GM12864 (cell line): ENCODE measurements around the gene TBC1D1.

ENCODE experiments used
- DNase-seq: peaks from one replicate; pipeline ENCODE4 v3.0.0-alpha.2; 2011; ENCODE audit warnings: low read depth
- H3K4me3 ChIP-seq: 2 replicates; pipeline ENCODE4 v1.5.1; 2011; ENCODE audit warnings: mild to moderate bottlenecking, low read depth, low read length, control low read depth
- CTCF ChIP-seq: IDR thresholded peaks from 2 replicates; pipeline ENCODE4 v1.5.1; 2011; ENCODE audit warnings: low read depth, mild to moderate bottlenecking, moderate library complexity, low read length, control low read depth, inconsistent platforms; ENCODE audit errors: missing control alignments

The TBC1D1 gene

GRCh38 chr4:38089961-38090360 is 199.1 kb downstream of the TBC1D1 start:
- DNase-seq = no peak
- TF ChIP-seq CTCF = no peak
- H3K4me3 ChIP-seq = no peak overlapping the region

GRCh38 chr4:38090455-38091246 is 199.8 kb downstream of the TBC1D1 start:
- no peak for TF ChIP-seq CTCF
- H3K4me3 ChIP-seq = no peak overlapping the region
- DNase-seq = no peak

GRCh38 chr4:38091636-38092035 is 200.8 kb downstream of the TBC1D1 start:
- no peak overlapping the region for H3K4me3 ChIP-seq
- no peak for DNase-seq
- TF ChIP-seq CTCF = no peak

GRCh38 chr4:38092701-38093100 is 201.8 kb downstream of the TBC1D1 start:
- no peak for DNase-seq
- TF ChIP-seq CTCF = no peak
- no peak overlapping the region for H3K4me3 ChIP-seq

GRCh38 chr4:38094419-38094818 is 203.5 kb downstream of the TBC1D1 start:
- no peak for DNase-seq
- TF ChIP-seq CTCF = no peak

GRCh38 chr4:38095691-38096090 is 204.8 kb downstream of the TBC1D1 start:
- TF ChIP-seq CTCF = no peak
- DNase-seq = no peak
- no peak overlapping the region for H3K4me3 ChIP-seq

More at GRCh38 chr4:38094419-38094818, 203.5 kb downstream of the TBC1D1 start:
- no peak overlapping the region for H3K4me3 ChIP-seq

- no peak overlapping the region for H3K4me3 ChIP-seq
- DNase-seq = no peak
- TF ChIP-seq CTCF = no peak
Measured at GRCh38 chr4:38097818-38098217, 206.9 kb downstream of the TBC1D1 start.
